ENCODE data around the gene LRCH4. TPM values are rescaled to one million over a fixed set of nuclear protein-coding genes. Genes with fewer than 3 reads are reported as not detected.

LRCH4 gene
- total RNA-seq, 2 donors from 2014 or later, result 59.0 to 65.4 TPM

GRCh38 chr7:100620239-100620638 lies 34.3 kb upstream of the LRCH4 start:
- no peak for DNase-seq
- Histone ChIP-seq H3K27ac (no peak overlapping the region), H3K4me3 (no peak overlapping the region), H3K27me3 (no peaks in the 10 kb centered on the region), H3K9me3 (no peaks in the 10 kb centered on the region), H3K36me3 (no peaks in the 10 kb centered on the region), H3K4me1 (no peaks in the 10 kb centered on the region), H3K9ac (ENCODE audit: low read depth in 2 of 2, low read length in 2 of 2) (no peak overlapping the region)
- no peak for TF ChIP-seq CTCF (IDR thresholded peaks at IDR 0.05)
- intact Hi-C loops (cut with DNase I), result no loop called here

- Histone ChIP-seq H3K27me3 (no peaks in the 10 kb centered on the region), H3K36me3 (no peaks in the 10 kb centered on the region), H3K27ac (no peak overlapping the region), H3K4me1 (no peaks in the 10 kb centered on the region), H3K4me3 (no peak overlapping the region), H3K9me3 (no peaks in the 10 kb centered on the region), H3K9ac (ENCODE audit: low read depth in 2 of 2, low read length in 2 of 2) (no peak overlapping the region)
- intact Hi-C loops (cut with DNase I), result no loop called here
- no peak for DNase-seq
- no peak for TF ChIP-seq CTCF (IDR thresholded peaks at IDR 0.05)
Observed at GRCh38 chr7:100614308-100614861, 28.5 kb upstream of the LRCH4 start.

GRCh38 chr7:100613412-100614175 lies 27.7 kb upstream of the LRCH4 start:
- Histone ChIP-seq H3K27ac (no peak overlapping the region), H3K9ac (ENCODE audit: low read depth in 2 of 2, low read length in 2 of 2) (peak overlapping the region in 1 of 2 donors; percentile 86), H3K4me1 (no peaks in the 10 kb centered on the region), H3K4me3 (peak overlapping the region; percentile 71), H3K27me3 (no peaks in the 10 kb centered on the region), H3K9me3 (no peaks in the 10 kb centered on the region), H3K36me3 (no peaks in the 10 kb centered on the region)
- no peak for DNase-seq
- intact Hi-C loops (cut with DNase I), result no loop called here
- no peak for TF ChIP-seq CTCF (IDR thresholded peaks at IDR 0.05)

- peak overlapping the region; percentile 69 to 86 for H3K9ac ChIP-seq (ENCODE audit: low read depth in 2 of 2, low read length in 2 of 2)
- peak; percentile 25 for DNase-seq
- H3K27ac ChIP-seq, result no peak overlapping the region
Observed at GRCh38 chr7:100612730-100613390, 26.9 kb upstream of the LRCH4 start.

More at GRCh38 chr7:100612730-100613390, 26.9 kb upstream of the LRCH4 start:
- Histone ChIP-seq H3K9me3 (no peaks in the 10 kb centered on the region), H3K4me3 (peak overlapping the region; percentile 71), H3K27me3 (no peaks in the 10 kb centered on the region), H3K4me1 (no peaks in the 10 kb centered on the region), H3K36me3 (no peaks in the 10 kb centered on the region)
- intact Hi-C loops (cut with DNase I), result no loop called here
- no peak for TF ChIP-seq CTCF (IDR thresholded peaks at IDR 0.05)
